GM10248 (cell line): ENCODE data around the gene C1S.

Experiments used
- CTCF ChIA-PET: fragments of 300-600 bp; sonication (Branson Sonifier 250); formaldehyde crosslinking; extraction: SDS; loops from one replicate; lab custom pipeline; 2021; ENCODE audit warnings: antibody characterized with exemption; lab: Yijun Ruan, JAX
- POLR2A ChIA-PET: fragments of 350-650 bp; sonication (Branson Sonifier 250); formaldehyde crosslinking; extraction: SDS; loops from one replicate; lab custom pipeline; 2020; ENCODE audit warnings: antibody characterized with exemption; lab: Yijun Ruan, JAX
- DNase-seq: peaks from one replicate; pipeline ENCODE4 v3.0.0; 2012; ENCODE audit errors: extremely low spot score
- CTCF ChIP-seq: IDR thresholded peaks from 2 replicates; pipeline ENCODE4 v1.5.1; 2012; ENCODE audit warnings: mild to moderate bottlenecking, low read depth; ENCODE audit errors: extremely low read depth, missing control alignments, control extremely low read depth

Gene C1S

GRCh38 chr12:7072035-7072434, 11.5 kb downstream of the C1S start:
- CTCF ChIA-PET, result interaction anchor here (2.0 kb wide), 1 partner anchor 38 kb away, joined by 5 read pairs; the partner anchor contains the start of gene C1RL
- POLR2A ChIA-PET, result no interaction called here
- no peak for DNase-seq
- no peak for TF ChIP-seq CTCF

DNA sequence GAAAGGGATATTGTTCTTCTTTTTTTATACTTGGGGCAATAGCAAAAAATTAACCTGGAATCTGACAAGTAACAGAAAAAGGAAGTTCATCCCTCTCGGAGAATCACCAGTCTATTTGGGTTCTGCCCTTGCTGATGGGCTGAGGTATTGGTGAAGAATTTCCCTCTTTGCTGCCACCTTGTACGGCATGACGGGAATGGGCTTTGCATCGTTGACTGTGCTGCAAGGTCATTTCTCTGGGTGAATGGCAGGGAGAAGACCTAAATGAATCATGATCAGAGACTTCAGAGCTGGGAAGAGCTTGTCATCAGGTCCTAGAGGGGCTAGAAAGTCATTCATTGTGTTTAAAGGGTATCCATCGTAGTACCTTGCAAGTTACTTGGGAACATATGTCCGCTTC, 12.0 kb downstream of the C1S start:
- no peak for TF ChIP-seq CTCF
- ChIA-PET POLR2A (no interaction called here), CTCF (interaction anchor here (2.0 kb wide), 1 partner anchor 37 kb away, joined by 5 read pairs; the partner anchor contains the start of gene C1RL)
- DNase-seq, result no peak

DNA sequence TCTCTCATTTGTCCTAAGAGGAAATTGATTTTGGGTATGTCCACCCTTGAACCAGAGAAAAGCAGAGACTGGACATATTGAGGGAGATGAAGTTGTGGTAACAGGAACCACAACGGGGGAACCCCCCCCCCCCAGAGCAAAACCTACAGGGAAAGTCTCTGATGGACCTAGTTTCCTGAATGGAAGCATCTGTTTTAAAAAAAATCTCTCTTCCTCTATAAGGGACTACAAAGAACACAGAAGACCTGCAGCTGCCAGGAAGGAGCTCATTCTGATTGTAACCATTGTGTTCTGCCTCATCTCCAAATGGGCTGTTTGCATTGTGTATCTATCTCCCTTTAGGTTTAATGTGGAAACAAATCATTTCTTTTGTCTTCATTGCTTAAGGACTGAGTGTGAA, 13.4 kb downstream of the C1S start:
- CTCF ChIA-PET, result interaction anchor here (1.0 to 2.0 kb wide), 2 partner anchors 36 to 56 kb away, joined by 3 to 5 read pairs; partner anchors contain the start of genes C1RL and LPCAT3
- DNase-seq, result no peak
- TF ChIP-seq CTCF, result no peak
- POLR2A ChIA-PET, result interaction anchor here (0.7 kb wide), 1 partner anchor 207 kb away, joined by 3 read pairs; the partner anchor contains the start of gene TPI1

DNA sequence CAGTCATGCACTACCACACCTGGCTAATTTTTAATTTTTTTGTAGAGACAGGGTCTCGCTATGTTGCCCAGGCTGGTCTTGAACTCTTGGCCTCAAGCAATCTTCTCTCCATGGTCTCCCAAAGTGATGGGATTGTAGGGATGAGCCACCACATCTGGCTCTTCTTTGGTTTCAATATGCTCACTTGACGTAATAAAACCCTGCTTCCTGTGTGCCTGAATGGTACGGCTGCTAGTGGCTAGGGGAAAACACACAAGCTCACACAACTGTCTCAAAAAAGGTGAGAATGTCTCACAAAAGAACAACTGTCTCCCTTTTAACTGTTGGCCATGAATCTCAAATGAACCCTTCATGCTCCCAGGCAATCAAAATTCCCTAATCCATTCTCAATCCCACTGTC, 15.0 kb downstream of the C1S start:
- ChIA-PET CTCF (interaction anchor here (1.2 kb wide), 1 partner anchor 19 kb away, joined by 3 read pairs; no protein-coding TSS in a partner anchor), POLR2A (no interaction called here)

GRCh38 chr12:7075939-7076338, 15.4 kb downstream of the C1S start:
- TF ChIP-seq CTCF, result no peak
- ChIA-PET CTCF (interaction anchor here (1.2 kb wide), 1 partner anchor 19 kb away, joined by 3 read pairs; no protein-coding TSS in a partner anchor), POLR2A (no interaction called here)
- no peak for DNase-seq

More for the DNA sequence above, 15.0 kb downstream of the C1S start:
- TF ChIP-seq CTCF, result no peak
- no peak for DNase-seq

- TF ChIP-seq CTCF, result no peak
- ChIA-PET POLR2A (no interaction called here), CTCF (interaction anchor here (1.1 to 1.2 kb wide), 3 partner anchors 20 to 58 kb away, joined by 3 read pairs; partner anchors contain the start of gene LPCAT3)
- DNase-seq, result no peak
These were observed 16.0 kb downstream of the C1S start for GRCh38 chr12:7076493-7076892.
